Stimulated activated naive CD4-positive, alpha-beta T cell treated with Interleukin-2 at 50 U/mL for 16 hours (primary cell): ENCODE data around the gene GMPR2.
"Not testable (repeated sequence)": the region's sequence is repeated elsewhere in the genome, so short reads cannot be mapped to it uniquely, and the experiment has no call there.

Experiments used
- DNase-seq: peaks from one replicate; lab custom pipeline; 2025; lab: John Stamatoyannopoulos, UW

Gene GMPR2

GRCh38 chr14:24231263-24232120 is 1.2 kb upstream of the GMPR2 start:
- no peak for DNase-seq

- DNase-seq, result peak; percentile 94
Measured at GRCh38 chr14:24232121-24232644, 546 bp upstream of the GMPR2 start, which contains the start of gene NEDD8. Gene NEDD8, minus strand, starts transcription at chr14:24232367. Its CDS starts 100 bp downstream, at chr14:24232267.

- no peak for DNase-seq
Measured at GRCh38 chr14:24233538-24233866, 773 bp downstream of the GMPR2 start.

DNA sequence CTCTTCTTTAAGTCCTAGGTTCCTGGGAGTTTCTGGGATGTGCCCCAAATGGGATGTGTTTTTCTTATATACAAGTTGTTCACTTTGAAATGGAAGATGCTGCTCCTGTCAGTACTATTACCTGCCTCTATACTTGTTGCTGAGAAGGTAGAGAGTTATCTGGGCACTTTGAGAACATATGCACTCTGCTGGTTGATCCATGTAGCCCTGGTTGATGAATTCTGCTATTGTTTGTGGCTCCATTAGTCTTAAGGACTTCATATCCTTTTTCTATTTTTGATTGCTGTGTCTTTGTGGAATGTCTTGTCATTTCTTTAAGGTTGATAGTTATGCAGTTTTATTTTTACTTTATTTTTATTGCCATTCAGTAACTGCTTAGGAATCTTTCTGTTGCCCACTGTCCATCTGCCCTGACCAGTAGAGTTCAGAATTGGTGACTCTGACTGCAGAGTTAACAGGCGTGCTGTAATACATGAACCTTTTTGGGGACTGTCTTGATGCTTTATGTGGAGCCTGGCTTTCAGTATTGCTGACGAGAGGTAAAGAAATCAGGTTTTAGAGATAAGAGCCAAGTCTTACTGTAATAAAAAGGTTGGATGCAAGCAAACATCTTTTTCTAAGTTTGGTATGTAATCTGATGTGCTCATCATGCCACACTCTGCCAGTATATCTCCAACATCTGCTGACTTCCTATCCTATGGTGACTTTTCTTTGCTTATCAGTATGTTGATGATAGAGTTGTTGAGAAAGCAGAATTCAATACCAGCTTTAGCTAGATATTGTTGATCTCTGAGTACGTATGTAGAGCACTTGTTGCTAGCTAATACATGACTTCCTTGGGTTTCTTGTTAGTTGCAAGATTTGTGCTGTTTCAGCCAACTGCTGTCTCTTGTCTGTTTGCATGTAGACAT is 1.6 kb downstream of the GMPR2 start:
- no peak for DNase-seq

GRCh38 chr14:24235804-24236688 is 3.3 kb downstream of the GMPR2 start:
- no peak for DNase-seq

- DNase-seq, result no peak
Measured at GRCh38 chr14:24236689-24237462, 4.1 kb downstream of the GMPR2 start.

DNA sequence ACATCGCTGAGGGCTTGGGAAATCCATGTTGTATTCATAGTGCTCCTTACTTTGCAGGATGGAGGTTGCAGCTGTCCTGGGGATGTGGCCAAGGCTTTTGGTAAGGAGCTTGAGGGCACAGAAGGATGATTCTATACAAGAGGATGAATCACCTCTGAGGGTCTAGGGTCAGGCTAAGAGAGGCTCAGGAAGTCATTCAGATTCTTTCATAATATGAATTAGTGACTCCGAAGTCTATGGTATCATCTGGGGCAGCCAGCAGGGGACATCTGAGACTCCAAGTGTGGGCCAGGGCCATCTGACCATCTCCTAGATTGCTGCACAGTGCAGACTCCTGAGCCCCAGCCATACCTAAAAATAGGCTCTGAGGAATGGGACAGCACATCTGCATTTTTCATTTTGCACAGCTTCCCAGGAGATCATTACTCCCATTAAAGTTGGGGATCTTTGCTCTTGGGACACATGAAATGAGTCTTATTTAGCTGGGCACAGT is 4.8 kb downstream of the GMPR2 start:
- DNase-seq, result no peak

GRCh38 chr14:24238123-24238522 is 5.4 kb downstream of the GMPR2 start:
- no peak for DNase-seq

DNA sequence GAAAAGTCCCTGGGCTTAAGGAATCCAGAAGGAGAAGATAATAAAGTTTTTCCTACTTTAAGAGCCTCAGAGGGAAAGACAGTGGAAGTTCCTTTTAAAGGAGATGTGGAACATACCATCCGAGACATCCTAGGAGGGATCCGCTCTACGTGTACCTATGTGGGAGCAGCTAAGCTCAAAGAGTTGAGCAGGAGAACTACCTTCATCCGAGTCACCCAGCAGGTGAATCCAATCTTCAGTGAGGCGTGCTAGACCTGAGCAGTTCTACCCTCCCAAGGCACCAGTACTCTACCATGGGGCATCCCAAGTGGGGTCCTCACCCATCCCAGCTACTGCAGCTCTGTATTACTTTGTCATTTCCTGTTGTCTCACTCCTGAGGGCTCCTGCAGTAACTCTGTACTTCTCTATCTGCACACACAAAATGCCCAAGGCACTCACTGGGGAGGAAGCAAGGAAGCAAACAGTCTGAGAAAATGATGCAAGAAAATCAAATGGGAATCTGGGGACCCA is 5.9 kb downstream of the GMPR2 start:
- DNase-seq, result no peak

- DNase-seq, result no peak
Measured at GRCh38 chr14:24240110-24240918, 7.6 kb downstream of the GMPR2 start.

DNA sequence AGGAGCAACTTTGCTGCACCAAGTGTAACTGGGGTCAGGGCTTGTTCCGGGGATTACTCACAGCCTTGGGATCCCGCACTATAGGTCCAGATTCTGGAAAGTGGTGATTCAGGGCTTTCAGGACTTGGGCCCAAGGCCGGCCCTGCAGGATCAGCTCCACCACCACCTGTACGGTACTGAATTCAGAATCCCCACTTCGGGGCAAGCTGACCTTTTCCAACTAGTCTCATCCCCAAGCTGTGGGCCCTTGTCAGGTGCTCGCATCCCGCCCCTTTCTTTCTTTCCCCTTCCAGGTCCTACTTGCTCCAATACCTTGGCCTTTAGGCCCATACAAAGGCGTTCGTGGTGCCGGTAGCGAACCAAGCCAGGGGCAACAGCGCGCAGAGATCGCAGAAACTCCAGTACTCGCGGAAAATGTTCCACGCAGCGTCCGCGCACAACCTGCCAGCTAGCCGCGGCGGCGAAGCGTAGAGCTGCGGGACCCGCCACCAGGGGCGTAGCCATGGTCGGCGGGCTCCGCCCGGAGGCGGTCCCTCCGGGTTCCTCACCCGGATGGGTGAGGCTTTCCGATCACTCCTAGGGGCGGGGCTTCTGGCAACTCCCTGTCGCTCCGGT is 9.2 kb downstream of the GMPR2 start:
- peak; percentile 93 for DNase-seq

- DNase-seq, result no peak
Measured at GRCh38 chr14:24243336-24243836, 10.7 kb downstream of the GMPR2 start.

DNA sequence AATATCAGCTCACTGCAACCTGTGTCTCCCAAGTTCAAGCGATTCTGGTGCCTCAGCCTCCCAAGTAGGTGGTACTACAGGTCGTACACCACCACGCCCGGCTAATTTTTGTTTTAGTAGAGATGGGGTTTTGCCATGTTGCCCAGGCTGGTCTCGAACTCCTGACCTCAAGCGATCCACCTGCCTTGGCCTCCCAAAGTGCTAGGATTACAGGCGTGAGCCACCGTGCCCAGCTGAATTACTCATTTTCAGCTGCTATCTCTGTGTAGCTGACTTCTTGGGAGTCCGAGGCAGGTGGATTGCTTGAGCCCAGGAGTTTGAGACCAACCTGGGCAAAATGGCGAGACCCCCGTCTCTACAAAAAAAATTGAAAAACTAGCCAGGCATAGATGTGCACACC is 12.6 kb downstream of the GMPR2 start:
- DNase-seq, result not testable (repeated sequence)

GRCh38 chr14:24246765-24247212 is 14.1 kb downstream of the GMPR2 start:
- peak; percentile 7 for DNase-seq

DNA sequence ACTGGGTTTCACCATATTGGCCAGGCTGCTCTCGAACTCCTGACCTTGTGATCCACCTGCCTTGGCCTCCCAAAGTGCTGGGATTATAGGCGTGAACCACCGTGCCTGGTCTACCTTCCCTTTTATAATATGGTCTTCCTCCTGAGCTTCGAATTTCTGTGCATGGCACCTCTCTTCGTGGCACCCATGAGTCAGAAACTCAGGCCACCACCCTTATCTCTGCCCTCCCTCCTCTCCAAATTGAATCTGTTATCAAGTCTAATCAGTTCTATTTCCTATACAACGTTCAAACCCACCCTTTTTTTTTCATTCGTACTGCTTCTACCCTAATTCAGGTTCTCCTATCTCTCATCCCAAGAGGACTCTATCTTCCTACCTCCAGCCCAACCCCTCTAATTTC is 14.7 kb downstream of the GMPR2 start:
- DNase-seq, result no peak

DNA sequence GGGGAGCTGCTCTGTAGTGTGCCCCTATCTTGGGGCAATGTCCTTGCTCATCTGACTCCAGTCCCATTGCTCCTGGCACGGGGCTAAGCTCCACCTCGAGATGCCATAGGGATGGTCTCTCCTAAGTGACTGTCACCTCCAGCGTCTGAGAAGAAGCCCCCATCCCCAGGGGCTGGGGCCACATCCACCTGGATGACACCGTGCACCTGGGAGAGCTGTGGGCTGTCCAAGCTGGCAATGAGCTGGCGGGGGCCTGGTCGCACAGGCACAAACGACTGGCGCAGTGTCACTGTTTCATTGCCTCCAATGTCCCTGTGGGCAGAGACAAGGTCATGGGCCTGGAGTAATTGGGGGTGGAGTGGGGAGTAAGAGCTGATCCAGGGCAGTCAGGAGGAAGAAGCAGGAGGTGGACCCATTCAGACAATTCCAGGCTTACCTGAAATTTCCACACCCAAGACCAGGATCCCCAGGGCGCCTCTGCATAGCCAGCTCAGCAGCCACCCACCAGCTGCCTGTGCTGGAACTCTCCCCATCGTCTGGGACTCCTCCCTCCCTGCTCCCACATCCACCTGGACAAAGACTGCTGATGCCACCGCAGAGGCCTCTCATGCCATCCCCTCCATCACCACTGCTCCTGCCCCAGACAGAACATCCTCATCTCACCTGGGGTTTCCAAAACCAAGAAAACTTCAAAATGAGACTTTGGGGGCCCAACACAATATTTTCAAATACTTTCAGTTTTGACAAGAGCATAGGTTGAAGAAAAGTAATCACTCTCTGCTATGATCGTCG is 16.7 kb downstream of the GMPR2 start:
- no peak for DNase-seq

- no peak for DNase-seq
Measured at GRCh38 chr14:24250354-24250753, 17.6 kb downstream of the GMPR2 start.

DNA sequence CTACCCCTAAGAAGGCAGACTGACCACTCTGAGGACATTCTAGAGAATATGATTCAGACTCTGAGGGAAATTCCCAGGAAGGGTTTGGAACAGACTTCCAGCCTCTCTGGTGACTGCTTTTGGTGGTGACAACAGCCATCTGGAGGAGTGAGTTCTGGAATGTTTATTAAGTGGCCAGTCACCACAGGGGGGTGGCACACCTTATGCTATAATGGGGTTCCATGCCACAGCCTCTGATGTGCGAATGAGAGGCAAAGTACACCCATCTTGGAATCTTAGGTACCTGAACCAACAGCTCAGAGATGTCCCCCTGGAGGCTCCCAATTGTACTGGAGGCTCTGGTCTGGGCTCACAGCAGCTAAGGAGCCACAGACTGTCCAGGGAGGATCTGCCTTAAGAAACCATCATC is 19.2 kb downstream of the GMPR2 start:
- DNase-seq, result no peak
